Mesendoderm (in vitro differentiated cells): ENCODE results near the gene ROBO1.

Source experiments
- DNase-seq: peaks from one replicate; pipeline ENCODE4 v3.0.0; 2013
- H2AK5ac ChIP-seq: 2 replicates; pipeline ENCODE4 v1.6.1; 2013; ENCODE audit warnings: low read length, inconsistent platforms
- H2BK120ac ChIP-seq: 2 replicates; pipeline ENCODE4 v1.6.1; 2013; ENCODE audit warnings: low read depth, mild to moderate bottlenecking, low read length, moderate library complexity, mixed read lengths
- H2BK15ac ChIP-seq: replicated peaks from 2 replicates; pipeline ENCODE4 v1.6.1; 2013; ENCODE audit warnings: low read depth, mild to moderate bottlenecking, moderate library complexity
- H2BK5ac ChIP-seq: 2 replicates; pipeline ENCODE4 v1.6.1; 2013; ENCODE audit warnings: low read length, inconsistent platforms
- H3K18ac ChIP-seq: 2 replicates; pipeline ENCODE4 v1.6.1; 2013; ENCODE audit warnings: mild to moderate bottlenecking, low read length, mixed read lengths
- H3K23ac ChIP-seq: one replicate; pipeline ENCODE4 v1.6.1; 2013; ENCODE audit warnings: low read length
- H3K27ac ChIP-seq: 2 replicates; pipeline ENCODE4 v1.5.1; 2013; ENCODE audit warnings: low read depth, mild to moderate bottlenecking, inconsistent platforms, low read length, moderate library complexity
- H3K27me3 ChIP-seq: 2 replicates; pipeline ENCODE4 v1.6.1; 2013; ENCODE audit warnings: low read length, control low read depth, mild to moderate bottlenecking, inconsistent platforms; ENCODE audit not compliant: insufficient read depth, poor library complexity
- H3K36me3 ChIP-seq: 2 replicates; pipeline ENCODE4 v1.6.1; 2013; ENCODE audit warnings: low read length, inconsistent platforms; ENCODE audit not compliant: control insufficient read depth, insufficient read depth
- H3K4ac ChIP-seq: one replicate; pipeline ENCODE4 v1.6.1; 2013; ENCODE audit warnings: low read depth, mild to moderate bottlenecking, low read length, moderate library complexity
- H3K4me1 ChIP-seq: 2 replicates; pipeline ENCODE4 v1.6.1; 2013; ENCODE audit warnings: low read depth, low read length, inconsistent platforms; ENCODE audit not compliant: control insufficient read depth
- H3K4me2 ChIP-seq: 2 replicates; pipeline ENCODE4 v1.6.1; 2013; ENCODE audit warnings: low read length
- H3K4me3 ChIP-seq: 2 replicates; pipeline ENCODE4 v1.5.1; 2013; ENCODE audit warnings: mild to moderate bottlenecking, low read length
- H3K56ac ChIP-seq: one replicate; pipeline ENCODE4 v1.6.1; 2013; ENCODE audit warnings: low read length
- H3K79me1 ChIP-seq: 2 replicates; pipeline ENCODE4 v1.6.1; 2013; ENCODE audit warnings: low read length, inconsistent platforms
- H3K79me2 ChIP-seq: 2 replicates; pipeline ENCODE4 v1.6.1; 2013; ENCODE audit warnings: mild to moderate bottlenecking, low read length; ENCODE audit not compliant: control insufficient read depth, insufficient read depth
- H3K9ac ChIP-seq: 2 replicates; pipeline ENCODE4 v1.6.1; 2013; ENCODE audit warnings: low read length, inconsistent platforms
- H4K5ac ChIP-seq: one replicate; pipeline ENCODE4 v1.6.1; 2013; ENCODE audit warnings: low read length
- H4K8ac ChIP-seq: one replicate; pipeline ENCODE4 v1.6.1; 2013; ENCODE audit warnings: low read depth, mild to moderate bottlenecking, control low read depth, low read length, moderate library complexity
- WGBS: extraction: QIAGEN DNeasy Blood & Tissue Kit; methylation state at CpG from one replicate; pipeline ENCODE4 v1.1.7; 2013; ENCODE audit warnings: low lambda C conversion rate, missing lambda C conversion rate; ENCODE audit not compliant: insufficient coverage; ENCODE audit errors: extremely low coverage; 5-methylcytosine and 5-hydroxymethylcytosine counted together

The ROBO1 gene

GRCh38 chr3:78712270-78712669, 1055.5 kb downstream of the ROBO1 start:
- H3K9ac ChIP-seq, result no peak overlapping the region
- no peak overlapping the region for H3K4me3 ChIP-seq
- WGBS, result no CpG with 5 or more reads among the region's 4 CpGs
- H3K4me1 ChIP-seq, result no peaks in the 10 kb centered on the region
- no peak overlapping the region for H4K5ac ChIP-seq
- H3K18ac ChIP-seq, result no peak overlapping the region
- no peak overlapping the region for H3K23ac ChIP-seq
- no peak overlapping the region for H3K4ac ChIP-seq
- no peaks in the 10 kb centered on the region for H3K27me3 ChIP-seq
- H4K8ac ChIP-seq, result no peak overlapping the region
- no peak for DNase-seq
- no peak overlapping the region for H2BK5ac ChIP-seq
- H3K27ac ChIP-seq, result no peak overlapping the region
- H2AK5ac ChIP-seq, result no peak overlapping the region
- H2BK15ac ChIP-seq, result no peak overlapping the region
- H3K56ac ChIP-seq, result no peak overlapping the region
- H3K79me1 ChIP-seq, result no peaks in the 10 kb centered on the region
- H3K4me2 ChIP-seq, result no peak overlapping the region
- no peaks in the 10 kb centered on the region for H3K79me2 ChIP-seq
- no peak overlapping the region for H2BK120ac ChIP-seq
- H3K36me3 ChIP-seq, result no peaks in the 10 kb centered on the region

GRCh38 chr3:78708565-78709073, 1059.2 kb downstream of the ROBO1 start:
- H4K8ac ChIP-seq, result no peak overlapping the region
- no peaks in the 10 kb centered on the region for H3K36me3 ChIP-seq
- no peak overlapping the region for H2BK15ac ChIP-seq
- H3K79me2 ChIP-seq, result no peaks in the 10 kb centered on the region
- no peaks in the 10 kb centered on the region for H3K79me1 ChIP-seq
- H3K4ac ChIP-seq, result no peak overlapping the region
- no peak overlapping the region for H3K4me3 ChIP-seq
- H3K23ac ChIP-seq, result no peak overlapping the region
- no peak overlapping the region for H2AK5ac ChIP-seq
- DNase-seq, result no peak
- H3K4me2 ChIP-seq, result no peak overlapping the region
- H4K5ac ChIP-seq, result no peak overlapping the region
- no peak overlapping the region for H3K56ac ChIP-seq
- H2BK5ac ChIP-seq, result no peak overlapping the region
- no peaks in the 10 kb centered on the region for H3K27me3 ChIP-seq
- H3K9ac ChIP-seq, result no peak overlapping the region
- H3K4me1 ChIP-seq, result no peaks in the 10 kb centered on the region
- no peak overlapping the region for H3K27ac ChIP-seq
- H2BK120ac ChIP-seq, result no peak overlapping the region
- no CpG with 5 or more reads among the region's 4 CpGs for WGBS
- no peak overlapping the region for H3K18ac ChIP-seq

- no peak overlapping the region for H3K9ac ChIP-seq
- H3K27me3 ChIP-seq, result no peaks in the 10 kb centered on the region
- no peak overlapping the region for H4K5ac ChIP-seq
- no peak overlapping the region for H2AK5ac ChIP-seq
- H3K23ac ChIP-seq, result no peak overlapping the region
- H2BK120ac ChIP-seq, result no peak overlapping the region
- H3K18ac ChIP-seq, result no peak overlapping the region
- H3K4me2 ChIP-seq, result no peak overlapping the region
- H3K4ac ChIP-seq, result no peak overlapping the region
- no peak overlapping the region for H4K8ac ChIP-seq
- no peaks in the 10 kb centered on the region for H3K79me1 ChIP-seq
- H3K4me1 ChIP-seq, result no peaks in the 10 kb centered on the region
- H2BK15ac ChIP-seq, result no peak overlapping the region
- H3K36me3 ChIP-seq, result no peaks in the 10 kb centered on the region
- H3K56ac ChIP-seq, result no peak overlapping the region
- H3K27ac ChIP-seq, result no peak overlapping the region
- no peak overlapping the region for H2BK5ac ChIP-seq
- no peak overlapping the region for H3K4me3 ChIP-seq
- peak; percentile 29 for DNase-seq
- no peaks in the 10 kb centered on the region for H3K79me2 ChIP-seq
- WGBS, result no CpG with 5 or more reads among the region's 2 CpGs
These were observed 1060.2 kb downstream of the ROBO1 start for GRCh38 chr3:78707609-78708008.

- Histone ChIP-seq H3K4me3 (no peak overlapping the region), H4K5ac (no peak overlapping the region), H3K4me2 (no peak overlapping the region), H2BK5ac (no peak overlapping the region), H4K8ac (no peak overlapping the region), H3K27me3 (no peaks in the 10 kb centered on the region), H3K4me1 (no peaks in the 10 kb centered on the region), H3K79me2 (no peaks in the 10 kb centered on the region), H3K79me1 (no peaks in the 10 kb centered on the region), H3K56ac (no peak overlapping the region), H3K36me3 (no peaks in the 10 kb centered on the region), H2BK120ac (no peak overlapping the region), H3K27ac (no peak overlapping the region), H2AK5ac (no peak overlapping the region), H3K23ac (no peak overlapping the region), H2BK15ac (no peak overlapping the region), H3K18ac (no peak overlapping the region), H3K9ac (no peak overlapping the region), H3K4ac (no peak overlapping the region)
- DNase-seq, result no peak
- WGBS, result no CpG with 5 or more reads among the region's 3 CpGs
These were observed 1060.8 kb downstream of the ROBO1 start for GRCh38 chr3:78706906-78707523.

GRCh38 chr3:78703944-78704343, 1063.9 kb downstream of the ROBO1 start:
- Histone ChIP-seq H3K9ac (no peak overlapping the region), H3K79me2 (no peaks in the 10 kb centered on the region), H3K27ac (no peak overlapping the region), H3K56ac (no peak overlapping the region), H3K27me3 (no peaks in the 10 kb centered on the region), H3K4me1 (no peaks in the 10 kb centered on the region), H3K23ac (no peak overlapping the region), H4K5ac (no peak overlapping the region), H4K8ac (no peak overlapping the region), H2BK5ac (no peak overlapping the region), H3K4me3 (no peak overlapping the region), H2AK5ac (no peak overlapping the region), H3K36me3 (no peaks in the 10 kb centered on the region), H2BK120ac (no peak overlapping the region), H3K4me2 (no peak overlapping the region), H3K79me1 (no peaks in the 10 kb centered on the region), H2BK15ac (no peak overlapping the region), H3K4ac (no peak overlapping the region), H3K18ac (no peak overlapping the region)
- no peak for DNase-seq
- no CpG with 5 or more reads among the region's 2 CpGs for WGBS

GRCh38 chr3:78701537-78701936, 1066.3 kb downstream of the ROBO1 start:
- Histone ChIP-seq H2BK15ac (no peak overlapping the region), H3K36me3 (no peaks in the 10 kb centered on the region), H3K4me2 (no peak overlapping the region), H3K79me1 (no peaks in the 10 kb centered on the region), H3K27me3 (no peaks in the 10 kb centered on the region), H2BK5ac (no peak overlapping the region), H3K56ac (no peak overlapping the region), H3K79me2 (no peaks in the 10 kb centered on the region), H3K9ac (no peak overlapping the region), H4K8ac (no peak overlapping the region), H2BK120ac (no peak overlapping the region), H3K18ac (no peak overlapping the region), H4K5ac (no peak overlapping the region), H3K4me3 (no peak overlapping the region), H3K4me1 (no peaks in the 10 kb centered on the region), H2AK5ac (no peak overlapping the region), H3K23ac (no peak overlapping the region), H3K27ac (no peak overlapping the region), H3K4ac (no peak overlapping the region)
- 100% methylated on average over 1 of the region's 2 CpGs for WGBS
- no peak for DNase-seq
